ENCODE data around the gene KNDC1.
"Not testable (repeated sequence)": the region's sequence is repeated elsewhere in the genome, so short reads cannot be mapped to it uniquely, and the experiment has no call there.

Gene KNDC1

DNA sequence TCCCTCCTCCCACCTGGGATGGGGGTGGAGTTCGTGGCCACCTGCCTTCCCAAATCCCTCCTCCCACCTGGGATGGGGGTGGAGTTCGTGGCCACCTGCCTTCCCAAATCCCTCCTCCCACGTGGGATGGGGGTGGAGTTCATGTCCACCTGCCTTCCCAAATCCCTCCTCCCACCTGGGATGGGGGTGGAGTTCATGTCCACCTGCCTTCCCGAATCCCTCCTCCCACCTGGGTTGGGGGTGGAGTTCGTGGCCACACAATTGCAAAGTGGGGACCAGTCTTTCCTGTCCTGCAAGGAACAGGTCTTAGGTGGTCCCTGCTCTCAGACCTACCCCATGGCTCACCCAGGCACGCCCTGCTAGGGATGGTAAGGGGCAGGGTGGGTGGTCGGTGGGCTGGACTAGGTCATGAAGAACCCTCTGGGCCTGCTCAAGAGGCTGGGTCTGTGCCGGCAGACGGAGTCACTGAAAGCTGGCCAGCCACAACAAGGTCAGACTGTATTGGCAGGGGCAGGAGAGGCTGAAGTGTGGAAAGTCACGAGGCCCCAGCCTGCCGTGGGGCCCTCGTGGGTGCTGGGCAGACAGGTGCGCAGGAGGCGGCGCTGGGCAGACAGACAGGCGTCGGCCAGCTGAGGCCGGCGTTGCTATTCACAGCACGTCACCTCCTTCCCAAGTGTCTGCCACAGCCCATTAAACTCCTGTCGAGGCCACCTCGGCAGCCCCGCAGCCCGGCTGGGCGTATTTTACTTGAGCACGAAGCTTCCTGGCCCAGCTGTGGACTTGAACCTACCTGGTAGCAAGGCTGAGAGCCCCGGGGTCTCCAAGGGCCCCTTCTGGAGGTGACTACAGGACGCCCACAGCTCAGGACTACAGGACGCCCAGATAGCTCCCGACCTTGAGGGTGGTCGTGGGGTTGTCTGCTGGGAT is 4.1 kb downstream of the KNDC1 start:
- DNase-seq: no peak

DNA sequence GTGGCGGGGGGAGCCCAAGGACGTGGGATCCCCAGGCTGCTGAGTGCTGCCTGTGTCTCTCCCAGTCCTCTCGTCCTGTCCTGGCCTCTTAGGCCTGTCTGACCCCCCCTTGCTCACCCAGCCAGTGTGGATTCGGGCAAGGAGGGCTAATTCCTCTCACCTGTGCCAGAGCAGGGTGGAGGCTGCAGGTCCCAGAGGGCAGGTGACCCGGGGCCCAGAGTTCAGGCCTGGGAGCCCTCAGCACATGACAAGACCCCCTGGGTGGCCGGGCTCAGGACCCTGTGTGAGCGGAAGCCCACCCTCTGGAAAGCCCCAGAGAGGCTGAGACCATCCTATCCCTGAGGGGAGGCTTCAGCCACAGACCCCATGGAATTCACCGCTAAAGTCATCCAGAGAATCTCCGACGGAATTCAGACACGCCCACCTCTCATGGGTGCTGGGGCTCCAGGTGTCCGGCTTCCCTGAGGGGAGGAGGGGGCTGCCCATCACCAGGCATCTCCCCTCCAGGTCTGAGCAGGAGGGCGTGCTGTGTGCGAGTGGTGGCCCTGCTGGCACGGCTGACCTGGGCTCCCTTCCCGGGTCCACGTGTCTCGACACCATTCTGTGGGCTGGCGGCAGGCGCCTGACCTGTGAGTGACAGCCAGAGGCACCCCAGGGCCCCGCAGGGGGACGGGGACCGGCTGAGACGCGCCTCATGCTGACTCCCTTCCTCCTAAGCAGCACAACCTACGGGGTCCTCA is 5.0 kb downstream of the KNDC1 start:
- DNase-seq: no peak

DNA sequence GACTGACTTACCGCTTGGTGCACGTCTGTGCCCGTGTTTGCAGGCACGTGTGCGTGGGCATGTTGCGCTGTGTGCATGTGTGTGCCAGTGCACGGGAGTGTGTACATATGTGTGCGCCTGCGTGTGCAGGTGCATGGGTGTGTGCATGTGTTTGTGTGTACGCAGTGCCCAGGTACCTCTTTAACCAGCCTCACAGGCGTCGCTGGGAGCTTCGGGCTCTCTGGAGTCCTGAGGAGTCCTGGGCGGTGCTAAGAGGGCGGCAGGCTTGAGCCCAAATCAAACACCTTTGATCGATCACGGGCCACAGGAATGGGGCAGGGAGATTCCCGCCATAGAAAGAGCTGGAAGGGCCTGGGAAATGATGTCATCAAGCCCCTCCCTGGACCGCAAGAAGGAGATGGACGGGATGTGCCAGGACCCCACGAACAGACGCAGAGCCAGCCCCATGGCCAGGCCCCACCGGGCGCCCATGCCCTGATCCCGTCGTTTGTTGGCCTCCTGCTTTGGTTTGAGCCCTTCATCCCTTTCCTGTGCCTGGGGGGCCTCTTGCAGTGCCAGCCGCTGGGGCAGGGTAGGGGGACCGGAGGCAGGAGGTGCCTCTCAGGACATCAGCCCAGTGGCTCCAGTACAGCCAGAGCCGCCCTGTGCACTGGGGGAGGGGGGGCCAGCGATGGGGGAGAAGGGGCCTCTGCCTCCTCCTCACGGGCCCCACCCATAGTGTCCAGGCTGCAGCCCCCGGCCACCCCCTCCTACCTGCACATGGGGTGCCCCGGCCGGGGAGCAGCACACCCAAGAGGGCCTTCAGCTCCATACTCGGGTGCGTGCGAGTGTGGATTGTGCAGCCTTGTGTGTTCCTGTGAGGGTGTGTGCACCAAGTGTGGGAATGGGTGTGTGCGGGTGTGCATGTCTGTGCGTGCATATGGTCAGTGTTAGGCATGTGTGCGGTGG is 5.8 kb downstream of the KNDC1 start:
- DNase-seq: no peak

DNA sequence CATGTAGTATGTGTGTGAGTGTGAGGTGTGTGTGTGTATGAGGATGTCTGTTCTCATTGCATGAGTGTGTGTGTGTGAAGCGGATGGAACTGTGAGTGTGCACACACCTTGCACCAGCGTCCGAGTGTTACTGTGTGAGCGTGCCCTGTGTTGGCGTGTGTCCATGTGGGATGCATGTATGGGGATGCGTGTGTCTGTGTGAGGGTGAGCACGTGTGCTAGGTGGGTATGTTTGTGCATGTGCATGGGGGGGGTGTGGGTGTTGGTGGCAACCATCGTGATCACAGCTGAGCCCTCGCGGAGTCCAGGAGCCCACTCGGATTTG is 6.4 kb downstream of the KNDC1 start:
- no peak for DNase-seq

DNA sequence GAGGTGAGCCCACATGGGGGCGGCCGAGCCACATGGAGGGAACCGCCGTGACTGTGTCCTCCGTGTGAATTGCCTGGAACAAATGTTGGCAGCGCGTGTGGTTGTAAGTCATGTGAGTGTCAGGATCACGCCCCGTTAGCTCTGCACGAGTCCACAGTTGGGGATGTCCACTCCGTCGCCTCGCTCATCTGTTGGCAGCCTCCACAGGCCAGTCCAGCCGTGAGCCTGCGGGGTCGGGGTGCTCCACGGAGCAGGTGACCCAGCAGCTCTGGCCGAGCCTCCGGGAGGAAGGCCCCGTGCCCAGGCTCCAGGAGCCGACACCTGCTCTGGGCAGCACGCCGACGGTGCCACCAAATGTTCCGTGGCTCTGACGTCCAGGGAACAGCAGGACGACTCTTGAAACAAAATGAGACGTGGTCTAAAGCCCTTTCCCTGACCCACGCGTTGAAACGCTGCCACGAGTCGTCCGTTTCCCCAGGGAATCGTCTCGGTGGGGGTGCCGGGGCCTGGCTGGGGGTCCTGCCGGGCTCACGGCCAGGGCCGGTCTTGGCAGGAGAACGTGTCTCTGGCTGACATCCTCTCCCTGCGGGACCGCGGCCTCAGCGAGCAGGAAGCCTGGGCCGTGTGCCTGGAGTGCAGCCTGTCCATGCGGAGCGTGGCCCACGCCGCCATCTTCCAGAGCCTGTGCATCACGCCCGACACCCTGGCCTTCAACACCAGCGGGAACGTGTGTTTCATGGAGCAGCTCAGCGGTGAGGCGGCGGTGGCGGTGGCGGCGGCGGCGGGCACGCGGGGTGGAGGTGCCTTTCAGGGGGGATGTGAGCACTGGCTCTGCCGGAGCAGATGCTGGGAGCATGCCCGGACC is 7.0 kb downstream of the KNDC1 start:
- no peak for DNase-seq

DNA sequence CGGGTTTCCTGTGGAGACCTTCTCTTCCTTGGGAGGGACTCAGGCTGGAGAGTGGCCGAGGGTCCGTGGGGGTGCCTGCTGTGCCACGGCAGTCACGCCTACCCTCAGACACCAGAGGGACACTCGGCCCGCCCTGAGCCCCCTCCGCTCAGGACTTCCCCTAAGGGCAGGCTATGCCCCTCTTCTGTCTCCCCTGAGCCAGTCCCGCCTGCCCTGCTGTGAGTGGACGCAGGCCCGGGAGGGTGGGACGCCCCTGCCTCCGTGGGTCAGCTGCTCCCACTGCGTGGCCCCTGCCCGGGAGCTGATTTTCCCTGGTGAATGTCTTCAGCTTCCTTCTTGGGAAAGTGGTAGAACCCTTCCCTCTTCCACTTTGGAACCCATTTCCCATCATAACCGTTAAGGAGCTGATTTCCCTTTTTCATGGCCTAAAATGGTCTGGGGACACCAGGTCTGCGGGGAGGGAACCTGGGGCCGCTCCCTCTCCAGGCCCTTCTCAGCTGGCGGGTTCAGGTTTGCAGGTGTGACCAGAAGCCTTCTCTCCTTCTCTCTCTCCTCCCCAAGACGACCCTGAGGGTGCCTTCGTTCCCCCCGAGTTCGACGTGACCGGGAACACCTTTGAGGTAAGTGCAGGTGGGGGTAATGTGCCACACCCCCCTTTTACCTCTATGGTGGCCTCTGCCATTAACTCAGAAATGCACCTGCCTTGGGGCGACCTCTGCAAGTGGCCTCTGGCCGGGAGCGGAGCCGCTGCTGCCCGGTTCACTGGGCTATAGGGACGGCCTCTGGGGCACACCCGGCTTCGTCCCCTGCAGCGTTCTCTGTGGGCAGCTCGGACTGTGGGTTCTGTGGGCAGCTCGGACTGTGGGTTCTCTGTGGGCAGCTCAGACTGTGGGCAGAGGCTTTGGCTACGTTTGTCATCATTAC is 7.9 kb downstream of the KNDC1 start:
- DNase-seq: no peak

DNA sequence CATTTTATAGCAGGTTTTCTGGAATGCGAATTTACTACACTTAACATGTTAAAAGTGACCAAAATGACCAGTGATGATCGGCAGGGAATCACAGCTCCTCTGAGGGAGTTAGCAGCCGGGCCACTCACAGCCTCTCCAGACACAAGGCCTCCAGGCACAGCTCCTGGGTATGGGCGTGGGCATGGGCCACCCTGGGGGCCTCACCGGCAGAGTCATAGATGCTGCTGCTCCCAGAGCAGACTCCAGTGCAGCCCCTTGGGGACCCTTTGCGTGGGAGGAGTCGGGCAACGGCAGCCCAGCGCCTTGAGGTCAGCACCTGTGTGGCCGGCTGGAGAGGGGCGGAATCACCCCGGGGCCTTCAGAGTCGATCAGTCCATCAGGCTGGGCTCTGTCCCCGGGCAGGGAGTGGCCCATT is 8.6 kb downstream of the KNDC1 start:
- no peak for DNase-seq

DNA sequence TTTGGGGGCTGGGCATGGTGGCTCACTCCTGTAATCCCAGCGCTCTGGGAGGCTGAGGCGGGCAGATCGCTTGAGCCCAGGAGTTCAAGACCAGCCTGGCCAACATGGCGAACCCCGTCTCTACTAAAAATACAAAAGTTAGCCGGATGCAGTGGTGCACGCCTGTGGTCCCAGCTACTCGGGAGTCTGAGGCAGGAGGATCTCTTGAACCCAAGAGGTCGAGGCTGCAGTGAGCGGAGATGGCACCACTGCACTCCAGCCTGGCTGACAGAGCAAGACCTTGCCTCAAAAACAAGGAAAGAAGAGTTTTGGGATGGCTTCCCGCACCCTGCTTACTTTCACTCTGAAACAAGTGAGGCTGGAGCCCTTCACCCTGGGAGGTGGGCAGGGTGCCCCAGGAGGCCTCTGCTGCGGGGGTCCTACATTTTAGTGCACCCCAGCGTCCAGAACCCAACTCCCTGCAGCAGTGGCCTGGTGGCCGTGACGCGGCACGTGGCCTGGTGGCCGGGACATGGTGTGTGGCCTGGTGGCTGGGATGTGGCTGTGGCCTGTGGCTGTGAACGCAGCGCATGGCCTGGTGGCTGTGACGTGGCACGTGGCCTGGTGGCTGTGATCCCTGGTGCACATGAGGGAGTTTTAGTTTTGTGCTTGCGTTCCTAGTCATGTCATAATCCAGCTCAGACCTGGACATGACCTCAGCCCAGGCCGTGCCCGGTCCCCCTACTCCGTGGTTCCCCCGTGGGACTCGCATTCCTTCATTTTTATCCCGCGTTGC is 9.3 kb downstream of the KNDC1 start:
- no peak for DNase-seq

DNA sequence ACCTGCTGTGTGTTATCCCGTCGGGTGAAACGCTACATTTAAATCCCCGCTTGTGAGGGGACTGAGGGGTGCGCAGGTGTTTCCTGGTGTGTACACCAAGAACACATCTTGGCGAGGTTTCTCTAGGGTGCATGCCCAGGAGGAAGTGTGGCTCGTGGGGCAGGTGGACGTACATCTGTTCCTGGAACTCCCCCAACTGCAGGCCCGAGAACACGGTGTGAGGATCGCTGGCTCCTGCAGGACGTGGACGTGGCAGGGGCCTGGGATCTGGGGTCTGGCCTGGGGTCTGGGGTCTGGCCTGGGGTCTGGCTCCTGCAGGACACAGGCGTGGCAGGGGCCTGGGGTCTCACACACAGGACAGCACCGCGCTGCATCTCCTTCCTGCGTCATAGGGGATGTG is 10.1 kb downstream of the KNDC1 start:
- no peak for DNase-seq

DNA sequence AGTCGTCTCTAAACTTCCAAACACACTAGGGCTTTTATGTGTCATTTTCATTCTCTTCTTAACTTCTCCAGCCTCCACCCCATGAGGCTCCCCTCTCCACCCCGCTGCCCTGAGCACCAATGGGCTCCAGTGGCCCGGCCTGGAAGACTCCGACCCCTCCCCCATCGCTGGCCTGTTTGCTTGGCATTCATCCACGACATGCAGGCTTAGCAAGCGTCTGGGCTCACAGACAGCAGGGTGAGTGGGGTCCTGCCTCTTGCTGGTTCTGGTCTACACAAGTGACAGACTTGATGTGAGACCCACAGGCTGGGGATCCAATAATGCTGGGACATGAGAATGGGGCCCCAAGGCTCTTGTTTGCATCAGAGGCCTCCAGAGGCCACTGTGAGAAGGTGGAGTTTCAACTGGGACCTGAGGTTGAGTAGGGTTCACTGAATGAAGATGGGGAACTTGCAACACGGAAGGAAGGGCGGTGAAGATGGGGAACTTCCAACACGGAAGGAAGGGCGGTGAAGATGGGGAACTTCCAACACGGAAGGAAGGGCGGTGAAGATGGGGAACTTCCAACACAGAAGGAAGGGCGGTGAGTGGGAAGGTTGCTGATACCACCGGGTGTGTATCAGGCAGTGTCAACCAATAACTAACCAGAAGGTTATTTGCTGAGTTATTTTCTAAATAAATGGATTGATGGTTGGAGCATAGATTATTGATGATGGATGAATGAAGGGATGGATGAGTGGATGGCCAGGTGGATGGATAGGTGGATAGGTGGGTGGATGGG is 14.0 kb downstream of the KNDC1 start:
- DNase-seq: no peak

DNA sequence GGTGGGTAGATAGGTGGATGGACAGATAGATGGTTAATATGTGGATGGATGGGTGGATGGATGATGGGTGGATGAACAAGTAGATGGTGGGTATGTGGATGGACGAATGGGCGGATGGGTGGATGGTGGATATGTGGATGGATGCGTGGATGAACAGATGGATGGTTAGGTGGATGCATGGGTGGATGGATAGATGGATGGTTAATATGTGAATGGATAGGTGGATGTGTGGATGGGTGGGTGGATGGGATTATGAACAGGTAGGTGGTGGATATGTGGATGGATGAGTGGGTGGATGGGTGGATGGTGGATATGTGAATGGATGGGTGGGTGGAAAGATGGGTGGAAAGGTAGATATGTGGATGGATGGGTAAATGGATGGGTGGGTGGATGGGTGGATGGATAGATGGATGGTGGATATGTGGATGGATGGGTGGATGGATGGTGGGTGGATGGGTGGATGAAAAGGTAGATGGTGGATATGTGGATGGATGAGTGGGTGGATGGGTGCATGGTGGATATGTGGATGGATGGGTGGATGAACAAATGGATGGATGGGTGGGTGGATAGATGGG is 14.8 kb downstream of the KNDC1 start:
- DNase-seq: no peak

DNA sequence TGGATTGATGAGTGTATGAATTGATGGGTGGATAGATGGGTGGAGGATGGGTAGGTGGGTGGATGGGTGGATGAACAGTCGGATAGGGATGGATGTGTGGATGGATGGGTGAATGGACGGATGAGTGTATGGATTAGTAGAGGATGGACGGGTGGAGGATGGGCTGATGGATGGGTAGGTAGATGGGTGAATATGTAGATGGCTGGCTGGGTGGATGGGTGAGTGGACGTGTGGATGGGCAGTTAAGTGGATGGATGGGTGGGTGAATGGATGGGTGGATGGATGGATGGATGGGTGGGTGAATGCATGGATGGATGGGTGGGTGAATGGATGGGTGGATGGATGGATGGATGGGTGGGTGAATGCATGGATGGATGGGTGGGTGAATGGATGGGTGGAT is 15.6 kb downstream of the KNDC1 start:
- not testable (repeated sequence) for DNase-seq

DNA sequence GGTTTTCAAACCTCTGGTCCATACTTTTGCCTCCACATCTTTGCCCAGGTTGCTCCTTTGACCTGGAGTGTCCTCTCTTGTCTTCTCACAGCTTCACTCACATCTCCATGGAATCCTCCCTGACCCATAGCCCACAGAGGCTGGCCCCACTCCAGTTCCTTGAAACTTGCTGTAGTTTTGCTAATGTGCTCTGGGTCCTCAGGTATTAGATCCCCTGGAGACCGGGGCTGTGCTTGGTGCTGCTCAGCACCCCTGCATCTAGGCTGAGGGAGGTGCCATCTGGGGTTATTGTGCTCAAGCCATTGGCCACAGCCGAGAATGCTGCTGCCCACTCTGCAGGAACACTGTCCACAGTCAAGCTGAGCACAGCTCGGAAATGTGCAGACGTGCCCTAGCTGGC is 16.5 kb downstream of the KNDC1 start:
- no peak for DNase-seq

DNA sequence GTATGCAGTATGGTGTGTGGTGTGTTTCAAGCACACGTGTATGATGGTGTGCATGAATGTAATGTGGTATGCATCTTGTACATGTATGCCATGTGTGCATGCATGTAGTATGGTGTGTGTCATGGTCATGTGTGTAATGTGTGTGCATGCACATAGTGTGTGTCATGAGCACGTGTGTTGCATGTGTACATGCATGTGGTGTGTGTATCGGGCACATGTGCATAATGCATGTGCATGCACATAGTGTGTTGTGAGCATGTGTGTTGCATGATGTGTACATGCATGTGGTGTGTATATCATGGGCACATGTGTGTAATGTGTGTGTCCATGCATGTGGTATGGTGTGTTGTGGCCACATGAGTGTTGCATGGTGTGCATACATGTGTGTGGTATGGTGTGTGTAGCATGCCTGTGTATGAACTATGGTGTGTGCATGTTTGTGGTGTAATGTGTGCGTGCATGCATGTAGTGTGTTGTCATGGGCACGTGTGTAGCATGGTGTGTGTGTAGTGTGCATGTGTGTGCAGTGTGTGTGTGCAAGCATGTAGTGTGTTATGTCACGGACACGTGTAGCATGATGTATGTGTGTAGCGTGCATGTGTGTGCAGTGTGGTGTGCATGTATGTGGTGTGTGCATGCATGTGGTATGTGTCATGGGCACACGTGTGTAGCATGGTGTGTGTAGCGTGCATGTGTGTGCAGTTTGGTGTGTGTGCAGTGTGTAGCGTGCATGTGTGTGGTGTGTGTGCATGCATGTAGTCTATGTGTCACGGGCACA is 17.6 kb downstream of the KNDC1 start:
- no peak for DNase-seq

DNA sequence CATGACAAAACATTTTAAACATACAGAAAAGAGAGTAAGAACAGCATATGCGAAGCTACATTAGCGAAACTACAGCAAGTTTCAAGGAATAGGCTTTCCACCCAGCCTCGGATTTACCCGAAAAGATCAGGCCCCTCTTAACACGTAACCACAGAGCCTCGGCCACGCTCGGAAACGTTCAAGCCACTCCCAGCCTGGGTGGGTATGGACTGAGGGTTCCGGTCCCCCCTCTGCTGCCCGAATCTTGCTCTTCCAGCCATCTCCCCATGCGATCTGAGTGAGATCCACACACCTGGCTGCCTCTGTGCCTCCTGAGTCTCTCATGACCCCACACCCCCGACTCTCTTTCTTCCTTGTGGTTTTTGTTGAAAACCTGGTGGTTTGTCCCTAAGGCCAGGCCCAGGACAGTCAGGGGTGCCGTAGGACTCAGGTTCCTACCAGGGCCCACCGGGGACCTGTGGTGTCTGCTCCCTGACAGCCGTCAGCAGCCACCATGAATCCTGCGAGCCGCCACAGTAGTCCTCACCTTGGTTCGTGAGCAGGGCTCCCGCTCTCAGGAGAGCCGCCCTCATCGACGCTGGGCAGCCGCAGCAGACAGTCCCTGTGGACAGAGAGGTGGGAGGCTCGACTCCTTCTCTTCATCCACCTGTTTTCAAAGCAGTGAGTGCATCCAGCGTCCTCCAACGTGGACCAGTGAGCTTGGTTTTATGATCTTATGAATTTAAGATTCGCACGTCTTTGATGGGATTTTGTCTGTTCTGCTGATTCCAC is 18.5 kb downstream of the KNDC1 start:
- no peak for DNase-seq

DNA sequence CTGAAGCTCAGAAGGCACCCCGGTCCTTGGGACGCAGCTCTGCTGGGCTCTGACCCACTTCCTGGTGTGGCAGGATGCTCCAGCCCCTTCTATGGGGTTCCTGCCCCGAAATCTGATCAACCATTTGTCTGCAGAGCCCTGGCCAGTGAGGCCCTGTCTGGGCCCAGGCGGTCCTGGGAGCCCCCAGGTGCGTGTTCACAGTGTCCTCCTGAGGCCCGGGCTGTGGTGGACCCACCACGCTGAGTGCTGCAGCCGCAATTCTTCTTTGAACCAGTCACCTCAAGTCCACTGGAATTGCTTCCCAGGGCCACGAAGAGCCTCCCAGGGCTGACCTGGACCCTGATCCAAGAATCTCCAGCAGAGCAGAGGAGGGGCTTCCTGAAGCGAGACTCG is 19.1 kb downstream of the KNDC1 start:
- no peak for DNase-seq

DNA sequence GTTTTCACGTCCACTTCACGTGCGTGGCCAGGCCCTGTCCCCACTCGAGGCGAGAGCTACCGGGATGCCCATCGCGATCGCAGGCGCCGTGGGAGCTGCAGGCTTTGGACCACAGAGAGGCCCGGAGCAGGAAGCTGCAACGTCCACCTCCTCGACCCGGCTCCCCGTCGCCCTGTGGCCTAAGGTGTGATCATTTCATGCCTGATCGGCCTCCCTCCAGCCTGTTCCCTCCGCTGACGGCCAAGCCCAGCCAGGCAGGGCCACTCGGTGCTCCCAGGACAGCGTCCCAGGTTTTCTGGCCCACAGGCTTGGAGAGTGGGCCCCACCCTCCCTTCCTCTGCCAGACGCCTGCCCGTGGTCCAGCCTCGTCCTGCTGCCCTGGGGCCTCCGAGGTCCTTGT is 19.6 kb downstream of the KNDC1 start:
- DNase-seq: no peak
